NT2/D1 (cell line): ENCODE measurements around the gene APOL1.

Experiments used
- SUZ12 ChIP-seq: IDR thresholded peaks from 2 replicates; pipeline ENCODE4 v1.6.1; 2011; ENCODE audit not compliant: insufficient read length, insufficient read depth; ENCODE audit errors: extremely low read depth
- YY1 ChIP-seq: IDR thresholded peaks from 2 replicates; pipeline ENCODE4 v1.6.1; 2011; ENCODE audit not compliant: insufficient read length, insufficient read depth

- TF ChIP-seq SUZ12 (no peak), YY1 (no peak)
These were observed 29.4 kb downstream of the APOL1 start for GRCh38 chr22:36282328-36282831.
